Loucy (cell line): ENCODE data around the gene PTPRN2.
"Not testable (repeated sequence)": the region's sequence is repeated elsewhere in the genome, so short reads cannot be mapped to it uniquely, and the experiment has no call there.

Experiments
- H2AFZ ChIP-seq: fragments of 200-600 bp; sonication (generic); 2 replicates; pipeline ENCODE4 v1.6.0; 2016; ENCODE audit warnings: antibody characterized with exemption, mild to moderate bottlenecking, low read length, moderate library complexity
- H3F3A ChIP-seq: fragments of 200-600 bp; 2 replicates; pipeline ENCODE4 v1.6.0; 2016; ENCODE audit warnings: antibody characterized with exemption, low read depth, mild to moderate bottlenecking
- H3K27me3 ChIP-seq: fragments of 200-600 bp; sonication (generic); 2 replicates; pipeline ENCODE4 v1.6.1; 2014; ENCODE audit warnings: low read length, mild to moderate bottlenecking; ENCODE audit not compliant: insufficient read depth, poor library complexity, severe bottlenecking
- H3K36me3 ChIP-seq: fragments of 200-600 bp; sonication (generic); 2 replicates; pipeline ENCODE4 v1.6.1; 2016; ENCODE audit warnings: low read length; ENCODE audit not compliant: insufficient read depth
- H3K4me1 ChIP-seq: fragments of 200-600 bp; sonication (generic); 2 replicates; pipeline ENCODE4 v1.5.1; 2014; ENCODE audit warnings: low read length, mild to moderate bottlenecking; ENCODE audit not compliant: insufficient read depth, poor library complexity, severe bottlenecking
- H3K4me2 ChIP-seq: fragments of 200-600 bp; sonication (generic); 2 replicates; pipeline ENCODE4 v1.6.0; 2014; ENCODE audit warnings: antibody characterized with exemption, low read length, low read depth, mild to moderate bottlenecking; ENCODE audit not compliant: poor library complexity, severe bottlenecking
- H3K4me3 ChIP-seq: fragments of 200-600 bp; sonication (generic); 2 replicates; pipeline ENCODE4 v1.5.1; 2014; ENCODE audit warnings: low read length, mild to moderate bottlenecking, mixed read lengths; ENCODE audit not compliant: poor library complexity, severe bottlenecking
- H3K79me2 ChIP-seq: fragments of 200-600 bp; sonication (generic); 2 replicates; pipeline ENCODE4 v1.6.1; 2014; ENCODE audit warnings: low read length; ENCODE audit not compliant: insufficient read depth
- H3K9ac ChIP-seq: fragments of 200-600 bp; sonication (generic); 2 replicates; pipeline ENCODE4 v1.6.0; 2014; ENCODE audit warnings: mild to moderate bottlenecking, low read depth, low read length, moderate library complexity; ENCODE audit not compliant: poor library complexity, severe bottlenecking
- H3K9me2 ChIP-seq: fragments of 200-600 bp; sonication (generic); replicated peaks from 2 replicates; pipeline ENCODE4 v1.6.1; 2016; ENCODE audit warnings: low read depth, low read length, mixed read lengths
- H3K9me3 ChIP-seq: fragments of 200-600 bp; sonication (generic); 2 replicates; pipeline ENCODE4 v1.6.1; 2014; ENCODE audit warnings: mild to moderate bottlenecking, antibody characterized with exemption, low read length, low read depth; ENCODE audit not compliant: insufficient read depth
- H4K20me1 ChIP-seq: fragments of 200-600 bp; sonication (generic); 2 replicates; pipeline ENCODE4 v1.6.0; 2014; ENCODE audit warnings: antibody characterized with exemption, low read length, mild to moderate bottlenecking; ENCODE audit not compliant: insufficient read depth, poor library complexity, severe bottlenecking
- EZH2phosphoT487 ChIP-seq: fragments of 200-600 bp; IDR thresholded peaks from 2 replicates; pipeline ENCODE4 v1.6.1; 2018; ENCODE audit warnings: antibody characterized with exemption, mild to moderate bottlenecking, moderate library complexity, borderline replicate concordance
- TF ChIP-seq, protein P1 (sequence below): fragments of 200-600 bp; sonication (generic); conservative IDR thresholded peaks from 2 replicates; pipeline ENCODE4 v1.5.1; 2014; ENCODE audit warnings: mild to moderate bottlenecking, antibody characterized with exemption, low read length

Gene PTPRN2

DNA sequence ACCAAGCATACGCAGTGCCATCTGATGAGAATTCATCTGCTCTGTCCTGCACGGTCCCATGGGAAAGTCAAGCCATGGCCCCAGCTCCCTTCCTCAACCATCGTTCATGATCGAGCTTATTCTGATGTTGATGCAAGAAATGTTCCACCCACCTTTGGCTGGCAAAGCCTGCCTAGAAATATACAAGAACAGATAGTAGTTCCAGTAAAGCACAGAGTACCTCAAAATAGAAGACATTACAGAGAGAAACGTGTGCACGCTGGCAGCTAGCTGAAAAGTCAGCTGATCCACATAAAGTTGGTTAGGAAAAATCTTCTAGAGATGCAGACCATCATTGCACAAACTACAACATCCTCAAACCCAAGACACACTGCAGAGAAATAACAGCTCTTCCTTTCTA lies 127.0 kb downstream of the PTPRN2 start:
- no peaks in the 10 kb centered on the region for H3K27me3 ChIP-seq
- H3F3A ChIP-seq, result no peaks in the 10 kb centered on the region
- H3K4me1 ChIP-seq, result no peaks in the 10 kb centered on the region
- no peaks in the 10 kb centered on the region for H4K20me1 ChIP-seq
- H3K79me2 ChIP-seq, result no peaks in the 10 kb centered on the region
- no peak overlapping the region for H2AFZ ChIP-seq
- H3K9me2 ChIP-seq, result no peaks in the 10 kb centered on the region
- no peak overlapping the region for H3K4me3 ChIP-seq
- no peak overlapping the region for H3K4me2 ChIP-seq
- TF ChIP-seq EZH2phosphoT487, result no peak
- TF ChIP-seq, protein P1, sequence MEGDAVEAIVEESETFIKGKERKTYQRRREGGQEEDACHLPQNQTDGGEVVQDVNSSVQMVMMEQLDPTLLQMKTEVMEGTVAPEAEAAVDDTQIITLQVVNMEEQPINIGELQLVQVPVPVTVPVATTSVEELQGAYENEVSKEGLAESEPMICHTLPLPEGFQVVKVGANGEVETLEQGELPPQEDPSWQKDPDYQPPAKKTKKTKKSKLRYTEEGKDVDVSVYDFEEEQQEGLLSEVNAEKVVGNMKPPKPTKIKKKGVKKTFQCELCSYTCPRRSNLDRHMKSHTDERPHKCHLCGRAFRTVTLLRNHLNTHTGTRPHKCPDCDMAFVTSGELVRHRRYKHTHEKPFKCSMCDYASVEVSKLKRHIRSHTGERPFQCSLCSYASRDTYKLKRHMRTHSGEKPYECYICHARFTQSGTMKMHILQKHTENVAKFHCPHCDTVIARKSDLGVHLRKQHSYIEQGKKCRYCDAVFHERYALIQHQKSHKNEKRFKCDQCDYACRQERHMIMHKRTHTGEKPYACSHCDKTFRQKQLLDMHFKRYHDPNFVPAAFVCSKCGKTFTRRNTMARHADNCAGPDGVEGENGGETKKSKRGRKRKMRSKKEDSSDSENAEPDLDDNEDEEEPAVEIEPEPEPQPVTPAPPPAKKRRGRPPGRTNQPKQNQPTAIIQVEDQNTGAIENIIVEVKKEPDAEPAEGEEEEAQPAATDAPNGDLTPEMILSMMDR, result no peak
- no peak overlapping the region for H3K9ac ChIP-seq
- H3K36me3 ChIP-seq, result no peaks in the 10 kb centered on the region
- peaks cover 29% of the 10 kb centered on the region; the same call in 1 of the 2 replicates for H3K9me3 ChIP-seq

DNA sequence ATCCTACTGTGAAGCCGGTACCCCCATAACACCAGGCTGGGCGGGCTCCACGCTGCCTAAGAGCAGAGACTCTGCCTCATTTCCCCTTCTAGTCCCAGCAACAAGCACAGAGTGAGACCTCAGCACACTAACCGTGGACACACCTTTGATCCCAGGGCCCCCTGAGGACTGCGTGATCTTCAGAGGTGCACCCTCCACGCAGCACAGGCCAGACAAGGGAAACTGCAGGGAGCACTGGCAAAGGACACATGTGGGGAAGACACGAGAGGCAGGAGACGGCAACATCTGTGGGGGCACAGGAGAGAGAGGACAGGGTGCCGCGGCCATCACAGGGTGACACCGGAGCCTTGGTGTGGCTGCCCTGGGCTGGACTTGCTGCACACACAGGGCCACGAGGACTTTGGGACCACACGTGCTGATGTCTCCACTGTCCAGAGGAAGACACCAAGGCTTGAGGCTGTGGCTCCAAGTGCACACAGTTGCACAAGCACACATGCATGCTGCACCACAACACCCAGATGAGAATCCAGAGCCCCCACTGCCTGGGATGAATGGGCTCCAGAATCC lies 128.8 kb downstream of the PTPRN2 start:
- Histone ChIP-seq H3K4me3 (no peak overlapping the region), H4K20me1 (no peaks in the 10 kb centered on the region)

DNA sequence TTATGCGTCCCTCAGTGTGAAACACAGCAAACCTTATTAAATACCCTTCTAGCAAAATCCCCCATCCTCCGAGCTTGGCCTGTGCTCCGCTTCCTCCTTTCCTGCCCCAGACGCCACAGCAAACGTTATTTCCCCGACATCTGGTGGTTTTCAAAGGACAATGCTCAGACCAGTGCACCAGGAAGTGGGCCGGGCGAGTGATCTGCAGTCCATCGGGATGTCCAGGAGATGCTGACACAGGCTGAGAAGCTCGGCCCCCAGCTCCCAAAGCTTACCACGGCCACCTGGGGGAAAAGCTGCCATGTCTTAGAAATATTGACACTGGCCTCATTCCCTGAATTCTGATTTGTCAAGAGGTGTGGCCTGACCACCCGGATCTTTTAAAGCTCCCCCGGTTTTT lies 129.5 kb downstream of the PTPRN2 start:
- Histone ChIP-seq H3K4me2 (no peak overlapping the region), H3K4me3 (no peak overlapping the region), H3K9ac (no peak overlapping the region), H3K9me3 (peaks cover 23% of the 10 kb centered on the region; the same call in 1 of the 2 replicates), H3K27me3 (no peaks in the 10 kb centered on the region), H3K36me3 (no peaks in the 10 kb centered on the region), H3K9me2 (no peaks in the 10 kb centered on the region), H3K4me1 (no peaks in the 10 kb centered on the region), H2AFZ (no peak overlapping the region), H4K20me1 (no peaks in the 10 kb centered on the region), H3F3A (no peaks in the 10 kb centered on the region), H3K79me2 (no peaks in the 10 kb centered on the region)
- TF ChIP-seq, protein P1, result no peak
- no peak for TF ChIP-seq EZH2phosphoT487

More for the DNA sequence above, 128.8 kb downstream of the PTPRN2 start:
- Histone ChIP-seq H3K9me3 (peaks cover 23% of the 10 kb centered on the region; the same call in 1 of the 2 replicates), H3K36me3 (no peaks in the 10 kb centered on the region), H3K4me1 (no peaks in the 10 kb centered on the region), H3K9ac (no peak overlapping the region), H3K4me2 (no peak overlapping the region), H3K9me2 (no peaks in the 10 kb centered on the region), H3K79me2 (no peaks in the 10 kb centered on the region), H3K27me3 (no peaks in the 10 kb centered on the region), H2AFZ (no peak overlapping the region), H3F3A (no peaks in the 10 kb centered on the region)
- TF ChIP-seq EZH2phosphoT487, result no peak
- TF ChIP-seq, protein P1, result no peak

DNA sequence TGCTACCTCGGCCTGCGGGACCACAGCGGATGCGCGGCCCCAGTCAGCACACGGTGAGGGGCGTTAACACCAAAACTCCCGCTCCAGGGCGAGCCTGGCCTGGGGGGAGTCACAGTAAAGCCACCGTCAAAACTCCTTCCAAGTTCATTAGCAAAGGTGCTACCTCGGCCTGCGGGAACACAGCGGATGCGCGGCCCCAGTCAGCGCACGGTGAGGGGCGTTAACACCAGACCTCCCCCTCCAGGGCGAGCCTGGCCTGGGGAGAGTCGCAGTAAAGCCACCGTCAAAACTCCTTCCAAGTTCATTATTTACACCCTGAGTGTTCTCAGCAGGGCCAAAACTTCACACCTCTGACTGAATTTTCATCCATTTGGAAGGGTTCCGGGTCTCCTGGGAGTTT lies 130.0 kb downstream of the PTPRN2 start:
- H3K36me3 ChIP-seq, H3F3A ChIP-seq, H3K4me3 ChIP-seq, H3K9ac ChIP-seq, H4K20me1 ChIP-seq, H2AFZ ChIP-seq, H3K79me2 ChIP-seq, H3K9me2 ChIP-seq, H3K4me2 ChIP-seq, H3K4me1 ChIP-seq, H3K27me3 ChIP-seq: not testable (repeated sequence)
- peaks cover 23% of the 10 kb centered on the region; the same call in 1 of the 2 replicates for H3K9me3 ChIP-seq
